GM23338 (cell line): Measurements from ENCODE around the gene XYLB. TPM values are rescaled to one million over a fixed set of nuclear protein-coding genes. Genes with fewer than 3 reads are reported as not detected.

Experiments
- ATAC-seq: fragments of 200-7000 bp; cut with Tn5 transposase; 3 replicates; pipeline ENCODE4 v1.9.1; 2020
- DNase-seq: peaks from one replicate; pipeline ENCODE4 v3.0.0-alpha.2; 2015; ENCODE audit warnings: low spot score
- H2AFZ ChIP-seq: fragments of 200-600 bp; sonication (generic); 2 replicates; pipeline ENCODE4 v1.8.0; 2016; ENCODE audit warnings: antibody characterized with exemption, mild to moderate bottlenecking, moderate library complexity
- H3F3A ChIP-seq: fragments of 200-600 bp; sonication (generic); replicated peaks from 2 replicates; pipeline ENCODE4 v1.8.0; 2017; ENCODE audit warnings: antibody characterized with exemption, mixed run types, low read depth
- H3K27ac ChIP-seq: fragments of 200-600 bp; sonication (generic); 2 replicates; pipeline ENCODE4 v1.6.1; 2016; ENCODE audit warnings: low read depth
- H3K27me3 ChIP-seq: fragments of 200-600 bp; sonication (generic); 2 replicates; pipeline ENCODE4 v1.8.0; 2016; ENCODE audit warnings: mild to moderate bottlenecking, mixed run types, moderate library complexity; ENCODE audit not compliant: insufficient read depth
- H3K36me3 ChIP-seq: fragments of 200-600 bp; sonication (generic); 2 replicates; pipeline ENCODE4 v1.8.0; 2016; ENCODE audit warnings: mild to moderate bottlenecking; ENCODE audit not compliant: insufficient read depth
- H3K4me1 ChIP-seq: fragments of 200-600 bp; sonication (generic); 2 replicates; pipeline ENCODE4 v1.8.0; 2016; ENCODE audit warnings: mild to moderate bottlenecking, moderate library complexity; ENCODE audit not compliant: insufficient read depth
- H3K4me2 ChIP-seq: fragments of 200-600 bp; sonication (generic); 2 replicates; pipeline ENCODE4 v1.7.1; 2017; ENCODE audit warnings: mixed run types
- H3K4me3 ChIP-seq: fragments of 200-600 bp; sonication (generic); 2 replicates; pipeline ENCODE4 v1.6.1; 2016; ENCODE audit warnings: mixed run types
- H3K79me2 ChIP-seq: fragments of 200-600 bp; sonication (generic); replicated peaks from 2 replicates; pipeline ENCODE4 v1.8.0; 2017; ENCODE audit warnings: mild to moderate bottlenecking; ENCODE audit not compliant: insufficient read depth
- H3K9me2 ChIP-seq: fragments of 200-600 bp; sonication (generic); 2 replicates; pipeline ENCODE4 v1.8.0; 2017; ENCODE audit not compliant: insufficient read depth
- H4K20me1 ChIP-seq: fragments of 200-600 bp; sonication (generic); replicated peaks from 2 replicates; pipeline ENCODE4 v1.8.0; 2017; ENCODE audit warnings: mild to moderate bottlenecking; ENCODE audit not compliant: insufficient read depth
- H3K27ac Mint-ChIP-seq: 2 replicates; pipeline ENCODE4 v1.8.0; 2020; ENCODE audit warnings: inconsistent platforms, mild to moderate bottlenecking, moderate library complexity, mixed read lengths
- H3K27me3 Mint-ChIP-seq: 3 replicates; pipeline ENCODE4 v1.8.0; 2022; ENCODE audit warnings: low read depth, mild to moderate bottlenecking, moderate library complexity, mixed read lengths, inconsistent platforms; ENCODE audit not compliant: insufficient read depth, poor library complexity
- H3K36me3 Mint-ChIP-seq: 3 replicates; pipeline ENCODE4 v1.8.0; 2021; ENCODE audit warnings: low read depth, mild to moderate bottlenecking, inconsistent platforms, moderate library complexity, mixed read lengths
- H3K4me1 Mint-ChIP-seq: 3 replicates; pipeline ENCODE4 v1.8.0; 2020; ENCODE audit warnings: mild to moderate bottlenecking, inconsistent platforms, mixed read lengths
- H3K4me3 Mint-ChIP-seq: 3 replicates; pipeline ENCODE4 v1.8.0; 2021; ENCODE audit warnings: moderate library complexity, mild to moderate bottlenecking, inconsistent platforms, mixed read lengths
- H3K9me3 Mint-ChIP-seq: 3 replicates; pipeline ENCODE4 v1.8.0; 2020; ENCODE audit warnings: moderate library complexity, mild to moderate bottlenecking, inconsistent platforms, mixed read lengths
- EZH2 ChIP-seq: fragments of 200-600 bp; sonication (generic); IDR thresholded peaks from one replicate; pipeline ENCODE4 v1.8.0; 2017; ENCODE audit warnings: antibody characterized with exemption, mild to moderate bottlenecking, low read depth; ENCODE audit not compliant: unreplicated experiment
- JUNB ChIP-seq: IDR thresholded peaks from one replicate; pipeline ENCODE4 v1.6.1; 2016; ENCODE audit warnings: antibody characterized with exemption; ENCODE audit not compliant: unreplicated experiment
- POLR2AphosphoS5 ChIP-seq: IDR thresholded peaks from 2 replicates; pipeline ENCODE4 v1.6.1; 2016; ENCODE audit warnings: antibody characterized with exemption, low read depth
- STAT1 ChIP-seq: IDR thresholded peaks from one replicate; pipeline ENCODE4 v1.6.1; 2016; ENCODE audit warnings: antibody characterized with exemption; ENCODE audit not compliant: unreplicated experiment
- ZNF331 ChIP-seq: fragments of 250-450 bp; sonication (Bioruptor Pico); IDR thresholded peaks from 2 replicates; pipeline ENCODE4 v1.5.0; 2020; ENCODE audit warnings: low read depth, mild to moderate bottlenecking, moderate library complexity
- polyA plus RNA-seq: library from polyadenylated mRNA; unstranded; fragments of >200 nt; fragmentation: Nextera tagmentation; extraction: Ambion mirVana; gene quantifications from 2 replicates; pipeline ENCODE4 v1.2.1, GENCODE V29; 2016
- total RNA-seq: library from RNA; depleted of rRNA; stranded (reverse); fragments of >200 nt; shearing (Covaris generic); gene quantifications from 2 replicates; pipeline ENCODE4 v1.2.3, GENCODE V29; 2014
- TF ChIP-seq, protein P1 (sequence below): fragments of 250-450 bp; sonication (Bioruptor Pico); IDR thresholded peaks from 2 replicates; pipeline ENCODE4 v1.5.0; 2020; ENCODE audit warnings: mild to moderate bottlenecking, moderate library complexity
- TF ChIP-seq, protein P2 (sequence below): IDR thresholded peaks from one replicate; pipeline ENCODE4 v1.6.1; 2018; ENCODE audit warnings: antibody characterized with exemption; ENCODE audit not compliant: unreplicated experiment

The XYLB gene
- total and polyA plus RNA-seq, 2 experiments from 2014 or later = 1.6 to 3.3 TPM

DNA sequence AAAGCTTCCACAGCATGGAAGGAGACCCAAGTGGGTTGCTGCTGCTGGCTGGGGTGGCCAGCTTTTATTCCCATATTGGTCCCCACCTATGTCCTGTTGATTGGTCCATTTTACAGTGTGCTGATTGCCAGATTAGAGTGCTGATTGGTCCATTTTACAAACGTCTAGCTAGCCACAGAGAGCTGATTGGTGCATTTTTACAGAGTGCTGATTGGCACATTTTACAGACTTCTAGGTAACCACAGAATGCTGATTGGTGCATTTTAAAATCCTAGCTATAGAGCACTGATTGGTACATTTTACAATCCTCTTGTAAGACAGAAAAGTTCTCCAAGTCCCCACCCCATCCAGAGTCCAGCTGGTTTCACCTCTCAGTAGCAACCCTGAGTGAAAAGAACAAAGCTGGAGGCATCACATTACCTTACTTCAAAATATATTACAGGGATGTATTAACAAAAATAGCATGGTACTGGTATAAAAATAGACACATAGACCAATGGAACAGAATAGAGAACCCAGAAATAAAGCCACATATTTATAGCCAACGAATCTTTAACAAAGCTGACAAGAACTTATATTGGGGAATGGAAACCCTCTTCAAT is 99.6 kb downstream of the XYLB start (continued):
- TF ChIP-seq, protein P1, sequence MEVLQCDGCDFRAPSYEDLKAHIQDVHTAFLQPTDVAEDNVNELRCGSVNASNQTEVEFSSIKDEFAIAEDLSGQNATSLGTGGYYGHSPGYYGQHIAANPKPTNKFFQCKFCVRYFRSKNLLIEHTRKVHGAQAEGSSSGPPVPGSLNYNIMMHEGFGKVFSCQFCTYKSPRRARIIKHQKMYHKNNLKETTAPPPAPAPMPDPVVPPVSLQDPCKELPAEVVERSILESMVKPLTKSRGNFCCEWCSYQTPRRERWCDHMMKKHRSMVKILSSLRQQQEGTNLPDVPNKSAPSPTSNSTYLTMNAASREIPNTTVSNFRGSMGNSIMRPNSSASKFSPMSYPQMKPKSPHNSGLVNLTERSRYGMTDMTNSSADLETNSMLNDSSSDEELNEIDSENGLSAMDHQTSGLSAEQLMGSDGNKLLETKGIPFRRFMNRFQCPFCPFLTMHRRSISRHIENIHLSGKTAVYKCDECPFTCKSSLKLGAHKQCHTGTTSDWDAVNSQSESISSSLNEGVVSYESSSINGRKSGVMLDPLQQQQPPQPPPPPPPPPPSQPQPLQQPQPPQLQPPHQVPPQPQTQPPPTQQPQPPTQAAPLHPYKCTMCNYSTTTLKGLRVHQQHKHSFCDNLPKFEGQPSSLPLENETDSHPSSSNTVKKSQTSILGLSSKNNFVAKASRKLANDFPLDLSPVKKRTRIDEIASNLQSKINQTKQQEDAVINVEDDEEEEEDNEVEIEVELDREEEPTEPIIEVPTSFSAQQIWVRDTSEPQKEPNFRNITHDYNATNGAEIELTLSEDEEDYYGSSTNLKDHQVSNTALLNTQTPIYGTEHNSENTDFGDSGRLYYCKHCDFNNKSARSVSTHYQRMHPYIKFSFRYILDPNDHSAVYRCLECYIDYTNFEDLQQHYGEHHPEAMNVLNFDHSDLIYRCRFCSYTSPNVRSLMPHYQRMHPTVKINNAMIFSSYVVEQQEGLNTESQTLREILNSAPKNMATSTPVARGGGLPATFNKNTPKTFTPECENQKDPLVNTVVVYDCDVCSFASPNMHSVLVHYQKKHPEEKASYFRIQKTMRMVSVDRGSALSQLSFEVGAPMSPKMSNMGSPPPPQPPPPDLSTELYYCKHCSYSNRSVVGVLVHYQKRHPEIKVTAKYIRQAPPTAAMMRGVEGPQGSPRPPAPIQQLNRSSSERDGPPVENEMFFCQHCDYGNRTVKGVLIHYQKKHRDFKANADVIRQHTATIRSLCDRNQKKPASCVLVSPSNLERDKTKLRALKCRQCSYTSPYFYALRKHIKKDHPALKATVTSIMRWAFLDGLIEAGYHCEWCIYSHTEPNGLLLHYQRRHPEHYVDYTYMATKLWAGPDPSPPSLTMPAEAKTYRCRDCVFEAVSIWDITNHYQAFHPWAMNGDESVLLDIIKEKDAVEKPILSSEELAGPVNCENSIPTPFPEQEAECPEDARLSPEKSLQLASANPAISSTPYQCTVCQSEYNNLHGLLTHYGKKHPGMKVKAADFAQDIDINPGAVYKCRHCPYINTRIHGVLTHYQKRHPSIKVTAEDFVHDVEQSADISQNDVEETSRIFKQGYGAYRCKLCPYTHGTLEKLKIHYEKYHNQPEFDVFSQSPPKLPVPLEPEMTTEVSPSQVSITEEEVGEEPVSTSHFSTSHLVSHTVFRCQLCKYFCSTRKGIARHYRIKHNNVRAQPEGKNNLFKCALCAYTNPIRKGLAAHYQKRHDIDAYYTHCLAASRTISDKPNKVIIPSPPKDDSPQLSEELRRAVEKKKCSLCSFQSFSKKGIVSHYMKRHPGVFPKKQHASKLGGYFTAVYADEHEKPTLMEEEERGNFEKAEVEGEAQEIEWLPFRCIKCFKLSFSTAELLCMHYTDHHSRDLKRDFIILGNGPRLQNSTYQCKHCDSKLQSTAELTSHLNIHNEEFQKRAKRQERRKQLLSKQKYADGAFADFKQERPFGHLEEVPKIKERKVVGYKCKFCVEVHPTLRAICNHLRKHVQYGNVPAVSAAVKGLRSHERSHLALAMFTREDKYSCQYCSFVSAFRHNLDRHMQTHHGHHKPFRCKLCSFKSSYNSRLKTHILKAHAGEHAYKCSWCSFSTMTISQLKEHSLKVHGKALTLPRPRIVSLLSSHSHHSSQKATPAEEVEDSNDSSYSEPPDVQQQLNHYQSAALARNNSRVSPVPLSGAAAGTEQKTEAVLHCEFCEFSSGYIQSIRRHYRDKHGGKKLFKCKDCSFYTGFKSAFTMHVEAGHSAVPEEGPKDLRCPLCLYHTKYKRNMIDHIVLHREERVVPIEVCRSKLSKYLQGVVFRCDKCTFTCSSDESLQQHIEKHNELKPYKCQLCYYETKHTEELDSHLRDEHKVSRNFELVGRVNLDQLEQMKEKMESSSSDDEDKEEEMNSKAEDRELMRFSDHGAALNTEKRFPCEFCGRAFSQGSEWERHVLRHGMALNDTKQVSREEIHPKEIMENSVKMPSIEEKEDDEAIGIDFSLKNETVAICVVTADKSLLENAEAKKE (CRISPR knock-in tag) = no peak
- TF ChIP-seq POLR2AphosphoS5 (no peak), EZH2 (no peak)

DNA sequence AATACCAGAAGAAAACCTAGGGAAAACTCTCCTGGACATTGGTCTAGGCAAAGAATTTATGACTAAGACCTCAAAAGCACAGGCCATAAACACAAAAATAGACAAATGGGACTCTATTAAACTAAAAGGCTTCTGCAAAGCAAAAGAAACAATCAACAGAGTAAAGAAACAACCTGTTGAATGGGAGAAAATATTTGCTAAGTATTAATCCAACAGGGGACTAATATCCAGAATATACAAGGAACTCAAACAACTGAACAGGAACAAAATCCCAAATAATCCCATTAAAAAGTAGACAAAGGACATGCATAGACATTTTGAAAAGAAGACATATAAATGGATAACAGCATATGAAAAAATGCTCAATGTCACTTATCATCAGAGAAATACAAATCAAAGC is 100.2 kb downstream of the XYLB start:
- Histone ChIP-seq H3K27ac (no peak overlapping the region), H3K27me3 (no peaks in the 10 kb centered on the region), H3K4me2 (no peak overlapping the region), H3K36me3 (no peaks in the 10 kb centered on the region), H3K9me2 (no peaks in the 10 kb centered on the region), H3K4me1 (no peaks in the 10 kb centered on the region), H2AFZ (no peak overlapping the region), H3K79me2 (no peaks in the 10 kb centered on the region), H3F3A (no peaks in the 10 kb centered on the region), H4K20me1 (no peaks in the 10 kb centered on the region; the same call in 1 of the 2 replicates), H3K4me3 (no peak overlapping the region)
- Mint-ChIP-seq H3K9me3 (peaks cover 11% of the 10 kb centered on the region), H3K4me3 (no peak overlapping the region), H3K4me1 (0 out of 3 replicates have a peak, but pooled peaks cover 3% of the 10 kb centered on the region), H3K27me3 (peaks cover 7% of the 10 kb centered on the region), H3K27ac (no peak overlapping the region), H3K36me3 (peaks cover 12% of the 10 kb centered on the region)
- no peak for ATAC-seq
- TF ChIP-seq, protein P2, sequence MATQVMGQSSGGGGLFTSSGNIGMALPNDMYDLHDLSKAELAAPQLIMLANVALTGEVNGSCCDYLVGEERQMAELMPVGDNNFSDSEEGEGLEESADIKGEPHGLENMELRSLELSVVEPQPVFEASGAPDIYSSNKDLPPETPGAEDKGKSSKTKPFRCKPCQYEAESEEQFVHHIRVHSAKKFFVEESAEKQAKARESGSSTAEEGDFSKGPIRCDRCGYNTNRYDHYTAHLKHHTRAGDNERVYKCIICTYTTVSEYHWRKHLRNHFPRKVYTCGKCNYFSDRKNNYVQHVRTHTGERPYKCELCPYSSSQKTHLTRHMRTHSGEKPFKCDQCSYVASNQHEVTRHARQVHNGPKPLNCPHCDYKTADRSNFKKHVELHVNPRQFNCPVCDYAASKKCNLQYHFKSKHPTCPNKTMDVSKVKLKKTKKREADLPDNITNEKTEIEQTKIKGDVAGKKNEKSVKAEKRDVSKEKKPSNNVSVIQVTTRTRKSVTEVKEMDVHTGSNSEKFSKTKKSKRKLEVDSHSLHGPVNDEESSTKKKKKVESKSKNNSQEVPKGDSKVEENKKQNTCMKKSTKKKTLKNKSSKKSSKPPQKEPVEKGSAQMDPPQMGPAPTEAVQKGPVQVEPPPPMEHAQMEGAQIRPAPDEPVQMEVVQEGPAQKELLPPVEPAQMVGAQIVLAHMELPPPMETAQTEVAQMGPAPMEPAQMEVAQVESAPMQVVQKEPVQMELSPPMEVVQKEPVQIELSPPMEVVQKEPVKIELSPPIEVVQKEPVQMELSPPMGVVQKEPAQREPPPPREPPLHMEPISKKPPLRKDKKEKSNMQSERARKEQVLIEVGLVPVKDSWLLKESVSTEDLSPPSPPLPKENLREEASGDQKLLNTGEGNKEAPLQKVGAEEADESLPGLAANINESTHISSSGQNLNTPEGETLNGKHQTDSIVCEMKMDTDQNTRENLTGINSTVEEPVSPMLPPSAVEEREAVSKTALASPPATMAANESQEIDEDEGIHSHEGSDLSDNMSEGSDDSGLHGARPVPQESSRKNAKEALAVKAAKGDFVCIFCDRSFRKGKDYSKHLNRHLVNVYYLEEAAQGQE = no peak
- TF ChIP-seq POLR2AphosphoS5 = no peak
- no peak for TF ChIP-seq STAT1
- TF ChIP-seq JUNB = no peak
- no peak for TF ChIP-seq ZNF331 (CRISPR knock-in tag)
- no peak for DNase-seq
